Measurements from ENCODE around the gene TSG101.

TSG101 gene

GRCh38 chr11:18449251-18449650, 77.5 kb downstream of the TSG101 start:
- H3K4me2 ChIP-seq = no peak overlapping the region
- no peak for TF ChIP-seq CTCF (conservative IDR thresholded peaks at IDR 0.05; ENCODE audit: low read depth, low read length)
- no peak overlapping the region for H3K27ac ChIP-seq
- no peaks in the 10 kb centered on the region for H3K4me1 ChIP-seq (ENCODE audit: low read depth, poor library complexity, severe bottlenecking)
- H3K79me2 ChIP-seq (ENCODE audit: insufficient read depth, low read depth) = no peaks in the 10 kb centered on the region
- H2AFZ ChIP-seq (ENCODE audit: low read depth) = no peak overlapping the region
- H3K27me3 ChIP-seq (ENCODE audit: insufficient read depth, low read depth) = no peaks in the 10 kb centered on the region
- no peaks in the 10 kb centered on the region for H4K20me1 ChIP-seq (ENCODE audit: insufficient read depth)
- no peak overlapping the region for H3K9ac ChIP-seq
- no peak overlapping the region for H3K4me3 ChIP-seq (IDR thresholded peaks at IDR 0.05; ENCODE audit: insufficient read depth, low read depth, low read length)
- no peaks in the 10 kb centered on the region for H3K36me3 ChIP-seq (ENCODE audit: insufficient read depth)

- Histone ChIP-seq H3K4me2 (no peak overlapping the region), H3K9ac (no peak overlapping the region), H3K27me3 (ENCODE audit: insufficient read depth, low read depth) (no peaks in the 10 kb centered on the region), H3K36me3 (ENCODE audit: insufficient read depth) (no peaks in the 10 kb centered on the region), H3K79me2 (ENCODE audit: insufficient read depth, low read depth) (no peaks in the 10 kb centered on the region), H2AFZ (ENCODE audit: low read depth) (no peak overlapping the region), H3K4me3 (IDR thresholded peaks at IDR 0.05; ENCODE audit: insufficient read depth, low read depth, low read length) (no peak overlapping the region), H4K20me1 (ENCODE audit: insufficient read depth) (no peaks in the 10 kb centered on the region), H3K4me1 (ENCODE audit: low read depth, poor library complexity, severe bottlenecking) (no peaks in the 10 kb centered on the region), H3K27ac (no peak overlapping the region)
- TF ChIP-seq CTCF (conservative IDR thresholded peaks at IDR 0.05; ENCODE audit: low read depth, low read length) = no peak
Measured at GRCh38 chr11:18438691-18439090, 88.1 kb downstream of the TSG101 start.

Measured in KMS-11 (cell line).